MM.1S (cell line): ENCODE data around the gene C8G.

Source experiments
- EZH2phosphoT487 ChIP-seq: fragments of 300-600 bp; sonication (generic); IDR thresholded peaks from 2 replicates; pipeline ENCODE4 v1.6.1; 2018; ENCODE audit warnings: antibody characterized with exemption, low read length
- TF ChIP-seq, protein P1 (sequence below): fragments of 300-600 bp; sonication (generic); IDR thresholded peaks from 2 replicates; pipeline ENCODE4 v1.5.1; 2016; ENCODE audit warnings: antibody characterized with exemption, low read length, mixed read lengths

DNA sequence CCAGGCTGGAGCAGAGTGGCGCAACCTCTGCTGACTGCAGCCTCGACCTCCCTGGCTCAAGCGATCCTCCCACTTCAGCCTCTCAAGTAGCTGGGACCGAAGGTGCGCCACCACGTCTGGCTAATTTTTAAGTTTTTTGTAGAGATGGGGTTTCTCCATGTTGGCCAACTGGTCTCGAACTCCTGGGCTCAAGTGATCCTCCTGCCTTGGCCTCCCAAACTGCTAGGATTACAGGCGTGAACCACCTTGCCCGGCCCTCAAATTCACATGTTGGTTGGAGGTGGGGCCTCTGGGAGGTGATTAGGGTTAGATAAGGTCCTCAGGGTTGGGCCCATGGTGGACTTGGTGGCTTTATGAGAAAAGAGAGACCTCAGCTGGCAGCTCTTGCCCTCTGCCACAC lies 17.1 kb downstream of the C8G start:
- TF ChIP-seq, protein P1, sequence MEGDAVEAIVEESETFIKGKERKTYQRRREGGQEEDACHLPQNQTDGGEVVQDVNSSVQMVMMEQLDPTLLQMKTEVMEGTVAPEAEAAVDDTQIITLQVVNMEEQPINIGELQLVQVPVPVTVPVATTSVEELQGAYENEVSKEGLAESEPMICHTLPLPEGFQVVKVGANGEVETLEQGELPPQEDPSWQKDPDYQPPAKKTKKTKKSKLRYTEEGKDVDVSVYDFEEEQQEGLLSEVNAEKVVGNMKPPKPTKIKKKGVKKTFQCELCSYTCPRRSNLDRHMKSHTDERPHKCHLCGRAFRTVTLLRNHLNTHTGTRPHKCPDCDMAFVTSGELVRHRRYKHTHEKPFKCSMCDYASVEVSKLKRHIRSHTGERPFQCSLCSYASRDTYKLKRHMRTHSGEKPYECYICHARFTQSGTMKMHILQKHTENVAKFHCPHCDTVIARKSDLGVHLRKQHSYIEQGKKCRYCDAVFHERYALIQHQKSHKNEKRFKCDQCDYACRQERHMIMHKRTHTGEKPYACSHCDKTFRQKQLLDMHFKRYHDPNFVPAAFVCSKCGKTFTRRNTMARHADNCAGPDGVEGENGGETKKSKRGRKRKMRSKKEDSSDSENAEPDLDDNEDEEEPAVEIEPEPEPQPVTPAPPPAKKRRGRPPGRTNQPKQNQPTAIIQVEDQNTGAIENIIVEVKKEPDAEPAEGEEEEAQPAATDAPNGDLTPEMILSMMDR: no peak
- no peak for TF ChIP-seq EZH2phosphoT487
